CD4-positive, alpha-beta T cell treated with Interleukin-6 at 100 ng/mL for 8 hours (primary cell): ENCODE results near the gene BLVRB.
A peak's percentile ranks its signal among the peaks of the same experiment; 100 is the strongest.
"Not testable (repeated sequence)": the region's sequence is repeated elsewhere in the genome, so short reads cannot be mapped to it uniquely, and the experiment has no call there.

Source experiments
- DNase-seq: peaks from one replicate; pipeline ENCODE4 v3.0.0-alpha.2; 2020; ENCODE audit warnings: mixed read lengths, low spot score

Gene BLVRB

DNA sequence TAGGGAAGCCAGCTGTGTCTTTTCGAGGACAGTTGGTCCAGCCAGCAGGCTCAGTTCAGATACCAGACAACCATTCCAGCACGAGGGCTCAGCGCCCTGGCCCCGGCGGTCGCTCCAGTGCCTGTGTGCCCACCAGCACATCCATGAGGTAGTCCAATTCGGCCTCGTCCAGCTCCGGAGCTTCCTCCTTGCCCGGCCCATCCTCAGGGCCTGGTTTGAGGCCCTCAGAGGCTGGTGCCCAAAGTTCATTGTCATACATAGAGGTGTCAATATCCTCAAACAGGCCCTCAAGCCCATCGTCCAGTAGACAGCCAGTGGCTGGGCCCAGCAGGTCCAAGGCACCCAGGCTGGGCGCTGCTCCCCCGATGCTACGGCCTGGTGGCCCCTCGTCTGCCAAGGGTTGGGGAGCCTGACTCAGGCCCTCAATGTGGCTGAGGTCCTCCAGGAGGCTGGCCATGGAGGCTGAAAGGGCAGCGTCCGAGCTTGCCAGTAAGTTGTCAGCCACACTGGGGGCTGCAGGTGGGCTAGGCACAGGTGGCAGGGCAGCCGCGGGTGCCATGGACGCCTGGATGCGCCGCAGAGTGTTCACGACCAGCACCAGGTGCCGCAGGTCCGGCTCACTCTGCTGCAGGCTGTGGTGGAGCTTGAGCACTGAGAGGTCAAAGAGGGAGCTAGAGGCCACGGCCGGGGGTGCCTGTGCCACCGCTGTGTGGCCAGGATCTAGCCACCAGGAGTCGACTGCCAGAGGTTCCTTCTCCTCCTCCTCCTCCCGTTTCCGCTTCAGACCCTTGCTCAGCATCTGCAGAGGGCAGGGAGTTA is 42.6 kb downstream of the BLVRB start:
- no peak for DNase-seq

DNA sequence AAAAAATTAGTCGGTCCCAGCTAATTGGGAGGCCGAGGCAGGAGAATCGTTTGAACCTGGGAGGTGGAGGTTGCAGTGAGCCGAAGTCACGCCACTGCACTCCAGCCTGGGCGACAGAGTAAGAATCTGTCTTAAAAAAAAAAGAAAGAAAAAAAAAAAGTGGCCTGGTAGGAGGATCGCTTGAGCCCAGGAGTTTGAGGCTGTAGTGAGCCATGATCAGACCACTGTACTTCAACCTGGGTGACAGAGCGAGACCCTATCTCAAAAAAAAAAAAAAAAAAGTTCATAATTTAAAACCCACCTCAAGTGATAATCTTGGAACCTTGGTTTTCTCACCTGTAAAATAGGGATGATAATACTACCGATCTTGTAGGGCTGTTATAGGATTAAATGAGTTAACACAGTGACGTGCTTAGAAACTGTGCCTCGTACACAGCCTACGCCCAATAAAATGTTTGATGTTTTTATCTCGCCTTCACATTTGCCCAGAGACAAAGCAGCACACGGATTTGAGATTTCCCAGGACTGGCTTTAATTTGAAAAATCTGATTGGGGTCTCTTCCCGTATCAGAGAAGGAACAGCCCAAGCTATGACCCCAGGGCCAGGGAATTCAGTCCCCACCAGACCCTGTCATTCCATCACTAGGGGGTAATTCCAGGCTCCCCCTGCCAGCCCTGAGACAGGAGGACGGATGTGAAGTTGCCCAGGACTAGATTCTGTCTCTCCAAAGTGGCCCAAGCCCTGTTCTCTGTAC is 43.4 kb downstream of the BLVRB start:
- no peak for DNase-seq

DNA sequence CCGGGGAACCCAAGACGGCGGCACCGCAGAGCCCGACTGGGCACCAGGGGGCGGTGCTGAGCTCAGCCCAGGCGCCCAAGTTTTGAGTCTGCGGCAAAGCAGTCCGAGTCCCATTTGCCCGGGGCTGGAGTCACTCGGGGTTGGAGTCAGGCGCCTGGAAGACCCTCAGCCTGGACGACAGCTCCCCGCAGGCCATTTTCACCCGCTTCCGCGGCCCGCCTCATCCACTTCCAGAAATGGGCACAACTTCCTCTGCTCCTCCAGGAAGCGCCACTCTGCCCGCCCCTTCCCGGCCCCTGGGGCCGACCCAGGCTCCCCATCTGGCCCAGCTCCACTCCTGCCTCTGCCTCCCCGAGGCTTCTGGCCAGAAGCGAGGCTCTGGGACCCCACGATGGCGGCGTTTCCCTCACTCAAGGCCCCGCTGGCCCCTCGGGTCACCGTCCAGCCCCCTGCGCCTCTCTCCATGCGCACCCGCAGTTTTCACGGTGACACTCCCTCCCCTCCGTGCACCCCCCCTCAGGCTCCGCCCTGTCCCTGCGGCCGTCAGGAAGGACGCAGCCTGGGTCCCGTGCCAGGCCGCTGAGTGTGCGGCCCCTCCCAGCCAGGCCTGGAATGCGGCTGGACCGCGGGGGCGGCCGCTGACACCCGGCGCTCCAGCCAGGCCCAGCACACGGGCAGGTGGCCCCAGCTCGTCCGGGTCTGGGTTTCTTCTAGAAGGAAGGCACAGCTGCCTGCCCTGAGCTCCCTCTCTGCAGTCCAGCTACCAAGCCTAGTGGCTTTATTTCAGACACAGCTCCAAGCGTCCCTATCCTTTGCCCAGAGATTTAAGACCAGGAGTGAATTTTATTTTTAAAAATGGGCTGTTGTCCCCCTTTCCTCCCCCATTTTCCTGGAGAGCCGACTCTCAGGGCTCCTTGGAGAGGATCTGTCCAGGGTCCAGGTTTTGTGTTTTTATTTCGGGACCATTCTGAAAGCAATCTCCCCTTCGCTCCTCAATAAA is 44.5 kb downstream of the BLVRB start:
- DNase-seq: peak; percentile 72

DNA sequence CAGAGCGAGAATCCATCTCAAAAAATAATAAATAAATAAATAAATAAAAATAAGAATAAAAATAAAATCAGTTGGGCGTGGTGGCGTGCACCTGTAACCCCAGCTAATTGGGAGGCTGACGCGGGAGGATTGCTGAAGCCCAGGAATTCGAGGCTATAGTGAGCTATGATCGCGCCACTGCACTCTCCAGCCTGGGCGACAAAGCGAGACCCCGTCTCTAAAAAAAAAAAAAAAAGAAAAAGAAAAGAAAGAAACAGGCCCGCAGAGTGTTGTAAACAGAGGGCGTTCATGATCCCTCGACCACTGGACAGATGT is 45.1 kb downstream of the BLVRB start:
- no peak for DNase-seq

DNA sequence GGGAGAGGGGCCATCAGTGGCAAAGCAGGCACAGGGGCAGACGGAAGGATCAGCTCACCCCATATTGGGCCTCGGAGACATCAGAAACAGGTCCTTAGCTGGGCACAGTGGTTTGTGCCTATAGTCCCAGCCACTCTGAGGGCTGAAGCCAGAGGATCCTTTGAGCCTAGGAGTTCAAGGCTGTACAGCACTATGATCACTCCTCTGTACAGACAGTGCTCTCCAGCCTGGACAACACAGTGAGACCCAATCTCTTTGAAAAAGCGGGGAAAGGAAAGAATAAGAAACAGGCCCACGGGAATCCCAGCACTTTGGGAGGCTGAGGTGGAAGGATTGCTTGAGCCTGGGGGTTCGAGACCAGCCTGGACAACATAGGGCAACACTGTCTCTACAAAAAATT is 45.8 kb downstream of the BLVRB start:
- no peak for DNase-seq

DNA sequence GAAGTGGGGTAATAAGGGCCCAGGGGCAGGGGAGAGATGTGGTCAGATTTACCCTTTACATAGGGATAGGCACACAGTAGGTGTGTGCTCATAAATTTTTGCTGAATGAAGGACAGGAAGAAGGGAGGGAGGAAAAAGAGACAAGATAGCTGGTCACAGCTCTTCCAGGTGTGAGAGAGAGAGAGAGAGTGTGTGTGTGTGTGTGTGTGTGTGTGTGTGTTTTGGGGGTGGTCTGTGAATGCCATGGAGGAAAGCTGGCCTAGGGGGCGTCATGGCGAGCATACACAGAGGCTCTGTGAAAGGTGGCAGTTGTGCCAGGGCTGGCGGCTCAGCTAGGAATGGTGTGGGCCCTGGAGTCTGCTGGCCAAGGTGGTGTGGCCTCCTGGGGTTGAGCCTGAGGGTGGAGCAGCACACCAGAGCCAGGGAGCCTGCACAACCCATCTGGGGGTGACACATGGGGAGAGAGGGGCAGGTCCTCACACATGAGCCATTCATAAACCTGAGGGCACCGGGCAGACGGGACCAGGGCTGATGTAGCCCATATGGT is 46.4 kb downstream of the BLVRB start:
- no peak for DNase-seq

DNA sequence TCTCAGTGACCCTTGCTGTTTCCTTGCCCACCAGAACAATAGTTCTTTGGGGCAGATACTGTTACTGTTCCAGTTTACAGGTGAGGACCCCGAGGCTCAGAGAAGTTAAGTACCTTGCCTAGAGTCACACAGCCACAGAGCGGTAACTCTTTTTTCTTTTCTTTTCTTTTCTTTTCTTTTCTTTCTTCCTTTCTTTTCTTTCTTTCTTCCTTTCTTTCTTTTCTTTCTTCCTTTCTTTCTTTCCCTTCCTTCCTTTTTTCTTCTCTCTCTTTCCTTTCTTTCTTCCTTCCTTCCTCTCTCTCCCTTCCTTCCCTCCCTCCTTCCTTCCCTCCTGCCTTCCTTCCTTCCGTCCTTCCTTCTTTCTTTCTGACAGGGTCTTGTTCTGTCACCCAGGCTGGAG is 47.5 kb downstream of the BLVRB start:
- DNase-seq: no peak

DNA sequence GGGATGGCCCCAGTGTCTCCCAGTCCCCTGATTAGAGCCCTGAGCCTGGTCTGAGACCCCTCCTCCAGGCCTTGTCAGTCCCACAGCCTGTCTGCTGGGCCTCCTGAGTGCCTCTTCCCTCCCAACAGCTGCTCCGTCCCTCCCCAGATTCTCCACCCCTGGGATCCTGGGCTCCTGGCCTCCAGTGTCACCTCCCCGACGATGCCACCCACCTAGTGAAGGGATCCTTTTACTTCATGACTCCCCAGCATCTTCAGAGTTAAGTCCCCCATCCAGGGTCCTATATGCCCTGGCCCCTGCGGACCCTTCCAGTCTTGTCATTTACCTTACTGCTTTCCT is 47.9 kb downstream of the BLVRB start:
- DNase-seq: no peak

DNA sequence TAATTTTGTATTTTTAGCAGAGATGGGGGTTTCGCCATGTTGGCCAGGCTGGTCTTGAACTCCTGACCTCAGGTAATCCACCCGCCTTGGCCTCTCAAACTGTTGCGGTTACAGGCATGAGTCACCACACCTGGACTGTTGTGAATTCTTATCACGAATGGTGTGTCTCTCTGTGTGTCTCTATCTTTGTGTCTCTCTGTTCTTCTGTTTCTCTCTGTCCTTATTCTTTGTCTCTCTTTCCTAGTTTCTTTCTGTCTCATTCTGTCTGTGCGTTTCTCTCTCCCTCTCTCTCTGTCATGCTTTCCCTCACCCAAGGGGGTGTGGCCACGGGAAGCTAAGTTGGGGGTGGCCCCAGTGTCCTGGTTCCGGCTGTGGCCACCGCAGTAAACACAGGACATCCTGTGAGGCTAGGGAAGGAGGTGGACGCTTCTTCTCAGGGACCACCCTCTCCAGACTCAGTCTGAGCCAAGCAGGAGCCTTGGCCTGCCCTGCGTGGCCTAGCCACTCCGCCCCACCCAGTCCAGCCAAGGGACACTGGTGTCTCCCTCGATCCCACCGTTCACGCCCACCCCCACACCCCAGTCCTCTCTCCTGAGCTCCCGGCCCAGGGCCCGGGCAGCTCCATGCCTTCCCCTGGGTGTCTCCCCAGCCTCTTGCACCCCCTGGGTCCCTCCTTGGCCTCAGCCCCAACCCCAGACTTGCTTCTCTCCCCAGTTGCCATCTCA is 48.5 kb downstream of the BLVRB start:
- no peak for DNase-seq

DNA sequence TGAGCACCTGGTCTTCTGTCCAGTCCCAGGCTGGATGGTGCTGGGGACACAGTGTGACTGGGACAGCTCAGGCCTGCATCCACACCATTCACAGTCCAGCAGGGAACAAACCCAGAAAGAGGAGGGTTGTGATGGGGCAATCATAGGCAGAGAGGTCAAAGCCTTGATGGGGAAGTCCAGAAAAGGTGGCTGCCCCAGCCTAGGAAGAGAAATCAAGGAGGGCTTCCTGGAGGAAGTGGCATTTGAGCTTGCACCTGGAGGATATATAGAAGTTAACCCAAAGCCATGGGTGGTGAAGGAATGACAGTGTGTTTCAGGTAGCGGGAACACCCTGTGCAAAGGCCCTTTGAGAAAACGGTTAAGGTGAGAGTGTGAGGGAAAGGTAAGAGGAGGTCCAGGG is 49.8 kb downstream of the BLVRB start:
- no peak for DNase-seq

DNA sequence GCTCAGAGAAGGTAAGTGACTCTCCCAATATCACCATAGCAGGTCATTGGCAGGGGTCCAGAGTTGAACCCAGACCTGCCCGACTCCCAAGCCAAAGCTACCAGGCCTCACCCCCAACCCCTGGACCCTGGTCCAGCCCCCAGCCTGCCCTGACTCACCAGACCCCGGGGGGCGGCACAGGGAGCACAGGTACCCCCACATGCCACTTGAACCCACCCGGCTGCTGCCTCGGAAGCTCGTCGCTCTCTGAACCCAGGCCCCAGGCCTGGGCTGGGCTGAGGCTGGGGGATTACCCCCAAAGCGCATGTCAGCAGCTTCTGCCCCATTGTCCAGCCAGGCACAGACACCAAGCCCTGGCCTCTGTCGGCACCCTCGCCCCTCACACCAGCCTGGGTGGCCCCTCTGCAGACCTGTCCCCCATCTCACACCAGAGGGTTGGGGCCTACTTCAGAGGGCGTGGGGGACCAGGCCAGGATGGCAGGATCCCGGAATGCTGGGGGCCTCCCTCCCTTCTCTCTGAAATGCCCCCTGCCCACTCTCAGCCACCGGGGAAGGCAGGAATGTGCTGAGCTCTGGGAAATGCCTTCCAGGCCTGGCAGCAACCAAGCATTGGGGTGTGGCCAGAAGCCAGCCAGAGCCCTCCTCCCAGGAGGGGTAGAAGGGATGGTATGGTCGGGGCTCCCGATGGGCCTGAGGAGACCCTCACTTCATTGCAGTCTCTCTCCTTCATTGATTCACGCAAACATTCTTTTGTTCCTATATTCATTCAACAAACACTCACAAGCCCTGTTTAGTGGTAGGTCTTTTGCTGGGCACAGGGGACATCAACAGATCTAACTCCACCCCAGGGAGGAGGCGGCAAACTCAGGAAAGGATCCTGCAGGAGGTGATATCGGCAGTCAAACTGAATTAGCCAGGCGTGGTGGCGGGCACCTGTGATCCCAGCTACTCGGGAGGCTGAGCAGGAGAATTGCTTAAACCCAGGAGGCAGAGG is 50.7 kb downstream of the BLVRB start:
- no peak for DNase-seq

DNA sequence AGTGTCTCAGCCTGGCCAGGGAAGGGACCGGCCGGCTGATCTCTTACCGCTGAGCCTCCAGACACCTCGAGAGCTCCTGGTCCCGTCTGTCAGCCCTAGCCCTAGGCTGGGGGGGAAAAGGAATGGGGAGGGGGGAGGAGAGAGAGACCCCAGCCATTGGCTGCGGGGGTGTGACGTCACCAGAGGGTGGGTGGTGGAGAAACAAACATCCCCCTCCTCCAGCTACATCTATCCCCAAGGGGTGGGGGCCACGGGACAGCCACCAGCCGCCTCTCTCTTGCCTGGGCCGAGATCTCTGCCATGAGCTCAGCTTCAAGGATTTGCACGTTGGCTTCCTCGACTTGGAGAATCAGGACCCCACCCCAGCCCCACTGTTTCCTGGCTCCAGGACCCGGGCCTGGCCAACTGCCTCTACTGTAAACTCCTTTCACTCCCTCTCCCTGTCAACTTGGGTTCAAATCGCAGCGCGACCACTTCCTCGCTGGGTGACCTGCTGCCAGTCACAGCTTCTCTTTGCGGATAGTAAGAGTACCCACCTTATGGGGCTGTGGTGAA is 52.2 kb downstream of the BLVRB start, which contains the start of gene PRX:
PRX (minus strand) TSS at position 88 of the 555 bp plus-strand sequence. CDS start 5,446 bp downstream, outside the sequence.
- DNase-seq: no peak

DNA sequence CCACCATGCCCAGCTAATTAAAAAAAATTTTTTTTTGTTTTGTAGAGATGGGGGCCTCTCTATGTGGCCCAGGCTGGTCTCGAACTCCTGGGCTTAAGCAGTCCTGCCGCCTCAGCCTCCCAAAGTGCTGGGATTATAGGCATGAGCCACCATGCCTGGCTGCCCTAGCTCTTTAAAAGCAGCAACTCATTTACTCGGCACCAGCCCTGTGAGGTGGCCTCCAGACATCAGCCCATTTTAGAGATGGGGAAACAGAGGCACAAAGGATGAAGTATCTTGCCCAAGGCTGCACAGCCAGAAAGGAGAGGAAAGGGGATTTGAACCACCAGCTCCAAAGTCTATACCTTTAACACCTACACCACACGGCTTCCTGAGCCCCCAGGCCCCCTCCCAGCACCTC is 52.7 kb downstream of the BLVRB start:
- no peak for DNase-seq

DNA sequence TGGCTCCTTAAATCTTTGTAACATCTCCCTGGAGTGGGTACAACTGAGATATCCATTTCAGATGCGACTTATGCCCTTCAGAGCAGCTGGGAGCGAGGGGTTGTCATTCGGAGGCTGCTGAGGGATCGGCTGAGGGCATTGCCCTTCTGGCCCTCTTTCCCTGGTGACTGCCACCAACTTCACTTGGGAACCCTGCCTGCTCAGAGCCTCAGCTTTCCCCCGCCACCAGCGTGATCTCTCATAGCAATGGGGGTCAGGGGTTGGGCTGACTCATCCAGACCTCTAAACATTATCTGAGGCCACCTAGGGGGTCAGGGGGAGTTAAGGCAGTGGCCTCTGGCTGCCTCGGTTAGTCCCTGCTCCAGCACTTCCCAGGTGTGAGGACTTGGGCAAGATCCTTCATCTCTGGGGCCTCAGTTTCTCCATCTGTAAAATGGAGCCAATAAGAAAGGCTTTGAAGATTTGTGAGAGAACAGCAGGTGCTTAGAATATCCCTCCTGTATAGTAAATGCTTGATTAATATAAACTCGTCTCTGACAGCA is 53.5 kb downstream of the BLVRB start:
- no peak for DNase-seq

DNA sequence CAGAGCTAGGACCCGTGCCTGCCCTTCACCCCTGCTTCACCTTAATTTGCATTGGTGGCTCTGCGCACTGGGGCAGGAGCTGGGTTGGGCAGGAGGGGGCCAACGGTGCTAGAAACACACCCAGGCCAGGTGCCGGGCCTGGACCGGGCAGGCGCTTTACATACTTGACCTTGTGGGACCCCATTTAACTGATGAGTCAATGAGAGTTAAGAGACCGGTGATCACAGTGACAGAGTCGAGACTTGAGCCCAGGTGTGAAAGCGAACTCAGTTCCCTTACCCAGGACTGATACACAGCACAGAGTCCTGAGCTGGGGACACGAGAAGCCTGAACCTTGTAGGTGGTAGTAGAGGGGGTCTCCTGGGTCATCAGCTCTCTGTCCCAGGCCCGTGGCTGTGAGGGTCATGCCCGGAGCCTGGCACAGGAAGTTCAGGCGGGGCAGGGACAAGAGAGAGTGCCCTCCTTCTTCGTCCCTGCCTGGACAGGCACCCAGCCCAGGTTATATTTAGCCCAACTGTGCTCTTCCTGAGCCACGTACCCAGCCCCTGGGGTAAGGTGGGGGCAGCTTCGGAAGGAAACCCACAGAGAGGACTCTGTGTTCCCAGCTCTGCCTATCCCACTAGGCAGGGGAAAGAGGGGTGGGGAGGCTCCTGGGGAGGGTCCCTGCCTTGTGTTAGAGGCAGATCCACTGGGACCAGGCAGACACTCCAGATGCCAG is 54.3 kb downstream of the BLVRB start:
- DNase-seq: no peak

DNA sequence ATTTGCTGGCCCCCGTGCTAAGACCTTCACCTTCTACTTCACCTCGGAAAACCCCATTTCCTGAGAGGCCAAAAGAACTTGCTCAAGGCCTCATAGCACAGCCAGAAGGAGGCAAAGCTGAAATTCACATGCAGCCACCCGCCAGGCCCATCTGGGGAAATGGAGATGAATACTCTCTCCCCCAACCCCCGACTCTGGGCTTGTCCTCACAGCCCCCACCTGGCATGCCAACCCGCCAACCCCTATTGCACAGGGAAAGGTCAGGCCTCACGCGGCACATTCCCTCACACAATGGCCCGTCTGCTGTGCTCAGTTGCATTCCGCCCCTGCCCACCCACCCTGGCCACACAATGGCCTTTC is 55.5 kb downstream of the BLVRB start:
- DNase-seq: no peak

DNA sequence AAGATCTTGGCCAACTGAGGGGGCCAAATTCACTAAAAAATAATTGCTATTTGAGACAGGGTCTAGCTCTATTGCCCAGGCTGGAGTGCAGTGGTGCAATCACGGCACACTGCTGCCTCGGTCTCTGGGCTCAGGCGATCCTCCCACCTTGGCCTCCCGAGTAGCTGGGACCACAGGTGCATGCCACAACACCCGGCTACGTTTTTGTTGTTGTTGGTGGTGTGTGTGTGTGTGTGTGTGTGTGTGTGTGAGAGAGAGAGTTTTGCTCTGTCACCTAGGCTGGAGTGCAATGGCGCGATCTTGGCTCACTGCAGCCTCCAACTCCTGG is 57.0 kb downstream of the BLVRB start:
- DNase-seq: not testable (repeated sequence)

DNA sequence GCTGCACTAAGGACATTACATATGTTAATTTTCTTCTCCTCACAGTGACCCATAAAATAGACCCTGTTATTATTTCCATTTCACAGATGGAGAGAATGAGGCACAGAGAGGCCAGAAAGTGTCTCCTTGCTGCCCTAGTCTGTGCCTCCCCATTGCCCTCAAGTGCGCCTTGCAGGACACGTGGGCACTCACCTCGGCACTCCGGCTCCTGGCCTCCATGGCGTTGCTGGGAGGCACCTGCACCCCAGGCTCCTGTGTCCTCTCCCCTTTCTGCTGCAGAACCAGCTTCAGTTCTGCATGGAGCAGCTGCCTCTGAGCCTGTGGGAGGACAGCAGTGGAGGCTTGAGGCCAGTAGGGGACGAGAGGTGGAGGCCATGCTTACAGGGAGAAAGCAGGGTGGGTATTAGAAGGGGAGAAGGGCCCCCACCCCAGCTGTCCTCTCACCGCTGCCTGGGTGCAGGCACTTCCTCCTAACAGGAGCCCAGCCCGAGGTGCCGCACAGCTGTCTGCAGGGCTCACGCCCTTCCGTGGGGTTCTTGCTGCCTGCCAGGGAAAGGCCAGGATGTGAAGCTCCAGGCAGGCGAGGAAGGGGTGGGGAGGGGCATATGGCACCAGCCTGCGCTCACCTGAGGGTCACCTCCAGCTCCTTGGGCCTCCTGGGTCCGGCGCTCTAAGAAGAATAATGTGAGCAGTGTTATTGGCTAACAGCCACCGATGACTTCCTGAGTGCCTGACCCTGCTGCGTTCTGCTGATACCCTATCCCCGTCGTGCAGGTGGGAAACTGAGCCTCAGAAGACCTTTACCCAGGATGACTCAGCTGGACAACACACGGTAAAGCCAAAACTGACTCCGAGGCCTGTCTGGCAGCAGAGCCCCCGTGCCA is 57.6 kb downstream of the BLVRB start:
- no peak for DNase-seq
